Fibroblast of the aortic adventitia (primary cell): ENCODE data around the gene PPM1H. TPM values are rescaled to one million over a fixed set of nuclear protein-coding genes. Genes with fewer than 3 reads are reported as not detected.

ENCODE experiments used
- DNase-seq: peaks from one replicate; pipeline ENCODE4 v3.0.0-alpha.2; 2010; ENCODE audit warnings: low read depth
- H3K4me3 ChIP-seq: 2 replicates; pipeline ENCODE4 v1.5.1; 2011; ENCODE audit warnings: low read depth, mild to moderate bottlenecking, control low read depth, low read length, moderate library complexity
- total RNA-seq: library from RNA; depleted of rRNA; stranded (reverse); fragments of >200 nt; gene quantifications from 2 replicates; pipeline ENCODE4 v1.2.3, GENCODE V29; 2012; ENCODE audit warnings: low replicate concordance
- TF ChIP-seq, protein P1 (sequence below): IDR thresholded peaks from 2 replicates; pipeline ENCODE4 v1.5.1; 2011; ENCODE audit warnings: mild to moderate bottlenecking, low read length, control low read depth, inconsistent platforms; ENCODE audit not compliant: insufficient read depth

The PPM1H gene
- total RNA-seq, 1 donor: 1.3 TPM

DNA sequence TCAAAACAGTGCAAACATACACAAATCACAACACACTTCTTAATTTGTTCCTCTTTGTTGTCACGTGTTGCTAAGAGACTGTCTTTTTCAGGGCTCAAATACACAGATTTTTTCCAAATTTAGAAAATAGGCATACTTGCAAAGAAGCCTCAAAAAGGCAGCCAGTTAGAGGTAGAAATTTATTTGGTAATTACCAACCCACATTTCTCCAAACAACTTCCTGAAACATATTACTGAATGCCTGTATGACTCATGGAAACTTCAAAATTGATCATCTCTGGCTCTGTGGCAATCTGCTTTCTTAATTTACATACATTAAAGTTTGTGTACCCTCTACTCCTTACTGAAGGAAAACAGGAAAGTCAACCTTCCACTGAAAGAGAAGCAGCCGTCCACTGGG lies 36.4 kb downstream of the PPM1H start:
- TF ChIP-seq, protein P1, sequence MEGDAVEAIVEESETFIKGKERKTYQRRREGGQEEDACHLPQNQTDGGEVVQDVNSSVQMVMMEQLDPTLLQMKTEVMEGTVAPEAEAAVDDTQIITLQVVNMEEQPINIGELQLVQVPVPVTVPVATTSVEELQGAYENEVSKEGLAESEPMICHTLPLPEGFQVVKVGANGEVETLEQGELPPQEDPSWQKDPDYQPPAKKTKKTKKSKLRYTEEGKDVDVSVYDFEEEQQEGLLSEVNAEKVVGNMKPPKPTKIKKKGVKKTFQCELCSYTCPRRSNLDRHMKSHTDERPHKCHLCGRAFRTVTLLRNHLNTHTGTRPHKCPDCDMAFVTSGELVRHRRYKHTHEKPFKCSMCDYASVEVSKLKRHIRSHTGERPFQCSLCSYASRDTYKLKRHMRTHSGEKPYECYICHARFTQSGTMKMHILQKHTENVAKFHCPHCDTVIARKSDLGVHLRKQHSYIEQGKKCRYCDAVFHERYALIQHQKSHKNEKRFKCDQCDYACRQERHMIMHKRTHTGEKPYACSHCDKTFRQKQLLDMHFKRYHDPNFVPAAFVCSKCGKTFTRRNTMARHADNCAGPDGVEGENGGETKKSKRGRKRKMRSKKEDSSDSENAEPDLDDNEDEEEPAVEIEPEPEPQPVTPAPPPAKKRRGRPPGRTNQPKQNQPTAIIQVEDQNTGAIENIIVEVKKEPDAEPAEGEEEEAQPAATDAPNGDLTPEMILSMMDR: no peak
- no peak for DNase-seq
- H3K4me3 ChIP-seq: no peak overlapping the region

DNA sequence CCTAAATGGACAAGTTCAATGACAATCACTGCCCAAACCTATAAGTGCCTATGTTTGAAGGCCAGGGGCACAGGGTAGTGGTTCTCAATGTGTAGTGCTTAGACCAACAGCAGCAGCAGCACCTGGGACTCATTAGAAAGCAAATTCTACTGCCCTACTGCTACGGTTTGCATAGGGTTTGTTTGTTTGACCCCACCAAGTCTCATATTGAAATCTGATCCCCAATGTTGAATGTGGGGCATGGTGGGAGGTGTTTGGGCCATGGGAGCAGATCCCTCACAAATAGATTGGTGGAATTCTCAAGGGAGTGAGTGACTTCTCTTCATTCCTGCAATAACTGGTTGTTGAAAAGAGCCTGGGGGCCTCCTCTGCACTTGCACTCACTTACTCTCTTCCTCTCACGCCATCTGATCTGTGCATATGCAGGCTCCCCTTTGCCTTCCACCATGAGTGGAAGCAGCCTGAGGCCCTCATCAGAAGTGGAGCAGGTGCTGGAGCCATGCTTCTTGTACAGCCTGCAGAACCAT lies 39.5 kb downstream of the PPM1H start:
- TF ChIP-seq, protein P1: no peak
- no peak for DNase-seq
- H3K4me3 ChIP-seq: no peak overlapping the region

DNA sequence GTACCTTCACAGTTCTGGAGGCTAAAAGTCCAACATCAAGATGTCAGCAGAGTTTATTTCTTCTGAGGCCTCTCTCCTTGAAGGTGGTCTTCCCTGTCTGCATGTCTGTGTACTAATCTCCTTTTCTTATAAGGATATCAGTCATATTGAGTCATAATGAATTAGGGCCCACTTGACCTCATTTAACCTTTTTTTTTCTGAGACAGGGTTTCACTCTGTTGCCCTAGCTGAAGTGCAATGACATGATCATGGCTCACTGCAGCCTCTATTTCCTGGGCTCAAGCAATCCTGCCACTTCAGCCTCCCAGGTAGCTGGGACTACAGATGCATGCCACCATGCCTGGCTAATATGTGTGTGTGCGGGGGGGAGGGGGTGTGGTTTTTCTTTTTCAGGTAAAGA lies 41.7 kb downstream of the PPM1H start:
- H3K4me3 ChIP-seq: no peak overlapping the region
- TF ChIP-seq, protein P1: no peak
- no peak for DNase-seq

DNA sequence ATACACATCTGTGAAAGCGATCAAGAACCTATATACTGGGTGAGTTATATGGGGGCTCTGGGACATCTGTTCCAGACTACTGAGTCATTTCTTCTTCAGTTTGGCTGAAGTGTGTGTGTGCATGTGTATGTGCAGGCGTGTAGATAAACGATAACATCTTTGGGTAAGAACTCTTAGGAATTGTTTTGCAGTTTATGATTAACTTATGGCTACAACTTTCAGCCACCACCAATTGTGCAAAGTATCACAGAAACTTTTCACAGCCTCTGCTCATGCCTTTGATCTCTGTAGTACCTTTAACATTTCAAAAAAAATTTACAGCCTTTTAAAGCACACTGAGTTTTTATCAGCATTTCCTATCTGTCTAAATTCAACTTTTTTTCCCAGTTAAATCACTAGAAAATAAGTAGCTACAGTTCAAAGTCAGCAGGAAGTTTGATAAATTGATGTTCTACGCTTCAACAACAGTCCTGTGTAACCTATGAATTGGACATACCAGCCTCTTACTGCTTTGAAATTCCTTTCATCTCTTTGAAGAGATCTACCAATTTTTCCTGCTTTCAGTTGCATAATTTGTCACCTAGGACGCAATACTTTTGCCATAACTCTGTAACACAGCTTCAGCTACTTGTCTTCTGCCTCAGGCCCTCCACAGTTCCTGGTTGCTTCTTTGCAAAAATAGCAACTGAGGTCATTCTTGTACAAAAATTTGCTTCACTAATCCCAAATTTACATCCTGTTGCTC lies 43.0 kb downstream of the PPM1H start:
- DNase-seq: no peak
- H3K4me3 ChIP-seq: no peak overlapping the region
- TF ChIP-seq, protein P1: no peak

DNA sequence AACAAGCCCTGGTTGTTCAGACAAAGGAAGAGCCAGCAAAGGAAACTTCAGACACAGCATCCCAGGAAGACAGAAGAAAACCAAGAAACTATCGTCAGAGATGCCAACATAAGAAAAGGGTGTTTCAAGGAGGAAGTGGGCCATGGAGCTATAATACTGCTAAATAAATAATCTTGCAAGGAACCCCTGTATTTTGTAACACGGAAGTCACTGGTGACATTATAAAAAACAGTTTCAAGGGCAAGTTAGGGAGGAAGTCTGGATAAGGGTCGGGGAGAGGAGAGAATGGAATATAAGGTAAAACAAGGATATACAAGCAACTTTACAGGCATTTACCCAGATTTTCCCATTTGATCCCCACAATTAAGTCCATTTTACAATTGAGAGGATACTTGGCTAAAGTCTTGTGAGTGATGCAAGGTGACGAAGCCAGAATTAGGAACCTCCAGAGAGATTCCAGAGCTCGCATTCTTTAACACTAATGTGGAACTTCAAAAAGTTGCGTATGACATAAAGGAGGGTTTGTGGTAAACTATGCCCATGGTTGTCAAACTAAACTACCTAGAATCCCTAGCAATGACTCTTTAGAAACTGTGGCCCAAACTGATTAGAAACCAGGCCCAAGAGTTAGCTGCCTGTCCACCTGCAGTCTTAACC lies 46.4 kb downstream of the PPM1H start:
- TF ChIP-seq, protein P1: no peak
- no peak for DNase-seq
- no peak overlapping the region for H3K4me3 ChIP-seq

DNA sequence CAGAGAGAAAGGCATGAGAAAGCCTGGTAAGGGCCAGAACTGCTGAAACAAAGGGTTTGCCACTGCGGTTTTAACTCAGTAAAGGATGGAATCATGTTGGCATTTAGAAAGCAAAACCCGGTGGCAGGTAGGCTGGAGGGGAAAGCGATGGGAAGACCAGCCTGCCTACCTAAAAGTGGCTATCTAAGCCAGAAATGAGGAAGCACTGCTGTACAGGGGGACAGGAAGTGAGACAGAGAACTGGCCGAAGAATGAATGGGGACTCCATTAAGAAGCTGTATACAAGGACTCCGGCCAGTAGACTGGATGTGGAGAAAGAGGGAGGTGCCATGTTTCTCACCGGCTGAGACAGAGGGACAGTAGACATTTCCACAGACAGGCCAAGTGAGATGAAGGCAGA lies 48.2 kb downstream of the PPM1H start:
- TF ChIP-seq, protein P1: no peak
- DNase-seq: no peak
- no peak overlapping the region for H3K4me3 ChIP-seq
